CD4-positive, CD25-positive, alpha-beta regulatory T cell (primary cell): ENCODE data around the gene GMPS. TPM values are rescaled to one million over a fixed set of nuclear protein-coding genes. Genes with fewer than 3 reads are reported as not detected.

Source experiments
- ATAC-seq, 2 donors: fragments of 150-1000 bp; cut with Tn5 transposase; one replicate each; pipeline ENCODE4 v1.10.0; 2021; ENCODE audit warnings: low read depth in 2 of 2, moderate number of reproducible peaks in 2 of 2, moderate library complexity in 1 of 2
- DNase-seq, 3 donors: peaks; one replicate each; pipeline versions ENCODE4 v3.0.0 to v3.0.0-alpha.2; 2012 to 2022; ENCODE audit warnings: mixed read lengths in 1 of 3
- H3K27ac ChIP-seq: one replicate; pipeline ENCODE4 v1.7.0; 2013; ENCODE audit warnings: mild to moderate bottlenecking, low read length; ENCODE audit not compliant: insufficient read depth, poor library complexity, severe bottlenecking
- H3K27me3 ChIP-seq: one replicate; pipeline ENCODE4 v1.7.0; 2013; ENCODE audit warnings: low read length; ENCODE audit not compliant: control insufficient read depth, insufficient read depth
- H3K36me3 ChIP-seq: one replicate; pipeline ENCODE4 v1.7.0; 2013; ENCODE audit warnings: mild to moderate bottlenecking, low read length, moderate library complexity; ENCODE audit not compliant: control insufficient read depth, insufficient read depth
- H3K4me1 ChIP-seq: 2 replicates; pipeline ENCODE4 v1.7.0; 2013; ENCODE audit warnings: mild to moderate bottlenecking, low read length; ENCODE audit not compliant: insufficient read depth, control insufficient read depth, poor library complexity, severe bottlenecking
- H3K4me3 ChIP-seq: one replicate; pipeline ENCODE4 v1.7.0; 2013; ENCODE audit warnings: low read depth, mild to moderate bottlenecking, low read length, moderate library complexity
- H3K9me3 ChIP-seq, 2 experiments: 1 replicate in 1 of 2; 2 replicates in 1 of 2; pipeline ENCODE4 v1.7.0; 2013; ENCODE audit warnings: low read length in 2 of 2, mild to moderate bottlenecking in 1 of 2, moderate library complexity in 1 of 2; ENCODE audit not compliant: control insufficient read depth in 2 of 2
- H3K27ac Mint-ChIP-seq, 3 donors: one replicate each; pipeline ENCODE4 v1.8.0; 2020 to 2022; ENCODE audit warnings: mild to moderate bottlenecking in 3 of 3, mixed read lengths in 3 of 3, moderate library complexity in 2 of 3
- H3K27me3 Mint-ChIP-seq: one replicate; pipeline ENCODE4 v1.8.0; 2022; ENCODE audit warnings: mild to moderate bottlenecking, mixed read lengths
- H3K36me3 Mint-ChIP-seq: one replicate; pipeline ENCODE4 v1.8.0; 2020; ENCODE audit warnings: mixed read lengths
- H3K4me1 Mint-ChIP-seq, 4 donors: one replicate each; pipeline ENCODE4 v1.8.0; 2020 to 2022; ENCODE audit warnings: mixed read lengths in 4 of 4, mild to moderate bottlenecking in 1 of 4
- H3K4me3 Mint-ChIP-seq, 4 donors: one replicate each; pipeline ENCODE4 v1.8.0; 2020 to 2022; ENCODE audit warnings: mild to moderate bottlenecking in 4 of 4, mixed read lengths in 4 of 4, moderate library complexity in 3 of 4
- H3K9me3 Mint-ChIP-seq, 7 donors: one replicate each; pipeline ENCODE4 v1.8.0; 2020 to 2022; ENCODE audit warnings: mixed read lengths in 7 of 7, mild to moderate bottlenecking in 3 of 7, moderate library complexity in 2 of 7
- polyA plus RNA-seq, 4 donors: library from polyadenylated mRNA; unstranded; fragments of 300-500 nt; fragmentation: Illumina TruSeq; gene quantifications; one replicate each; pipeline ENCODE4 v1.2.3, GENCODE V29; 2021
- total RNA-seq: library from RNA; stranded (reverse); gene quantifications from one replicate; pipeline ENCODE4 v1.2.3, GENCODE V29; 2022

The GMPS gene
- total and polyA plus RNA-seq, 5 donors from 2014 or later: 40.9 to 82.7 (median 63.9) TPM

- peaks cover 0 to 2% (median 0%) of the 10 kb centered on the region in 7 donors for H3K9me3 Mint-ChIP-seq
These were observed 113.5 kb downstream of the GMPS start for GRCh38 chr3:155983834-155984474.

GRCh38 chr3:155984791-155985417 lies 114.5 kb downstream of the GMPS start:
- Mint-ChIP-seq H3K4me1 (peaks cover 0 to 2% (median 0%) of the 10 kb centered on the region in 4 donors), H3K9me3 (peaks cover 0 to 2% (median 0%) of the 10 kb centered on the region in 7 donors), H3K27ac (no peak overlapping the region), H3K4me3 (no peak overlapping the region), H3K27me3 (peaks cover 11% of the 10 kb centered on the region), H3K36me3 (no peaks in the 10 kb centered on the region)
- Histone ChIP-seq H3K27ac (no peak overlapping the region), H3K27me3 (no peaks in the 10 kb centered on the region), H3K4me1 (no peaks in the 10 kb centered on the region), H3K4me3 (no peak overlapping the region), H3K36me3 (no peaks in the 10 kb centered on the region), H3K9me3 (no peaks in the 10 kb centered on the region)
- DNase-seq (no peak), ATAC-seq (no peak)

More at GRCh38 chr3:155983834-155984474, 113.5 kb downstream of the GMPS start:
- H3K27me3 ChIP-seq: no peaks in the 10 kb centered on the region
- peaks cover 0 to 2% (median 0%) of the 10 kb centered on the region in 4 donors for H3K4me1 Mint-ChIP-seq
- peak overlapping the region in 1 of 4 donors; percentile 8 for H3K4me3 Mint-ChIP-seq
- H3K27me3 Mint-ChIP-seq: peaks cover 11% of the 10 kb centered on the region
- H3K4me1 ChIP-seq: no peaks in the 10 kb centered on the region
- H3K9me3 ChIP-seq: no peaks in the 10 kb centered on the region
- ATAC-seq (no peak), DNase-seq (no peak)
- H3K4me3 ChIP-seq: no peak overlapping the region
- H3K27ac Mint-ChIP-seq: no peak overlapping the region
- no peaks in the 10 kb centered on the region for H3K36me3 ChIP-seq
- H3K36me3 Mint-ChIP-seq: no peaks in the 10 kb centered on the region
- no peak overlapping the region for H3K27ac ChIP-seq

GRCh38 chr3:155989536-155989935 lies 119.1 kb downstream of the GMPS start:
- Histone ChIP-seq H3K36me3 (no peaks in the 10 kb centered on the region), H3K4me1 (no peaks in the 10 kb centered on the region), H3K27me3 (no peaks in the 10 kb centered on the region), H3K27ac (no peak overlapping the region), H3K4me3 (no peak overlapping the region), H3K9me3 (no peaks in the 10 kb centered on the region)
- Mint-ChIP-seq H3K4me1 (peaks cover 0 to 2% (median 0%) of the 10 kb centered on the region in 4 donors), H3K4me3 (no peak overlapping the region), H3K9me3 (peaks cover 0 to 2% (median 0%) of the 10 kb centered on the region in 7 donors), H3K27me3 (peaks cover 10% of the 10 kb centered on the region), H3K27ac (no peak overlapping the region), H3K36me3 (no peaks in the 10 kb centered on the region)
- ATAC-seq (no peak), DNase-seq (no peak)

- no peaks in the 10 kb centered on the region for H3K36me3 Mint-ChIP-seq
- DNase-seq: no peak
- H3K27me3 Mint-ChIP-seq: peaks cover 10% of the 10 kb centered on the region
- Histone ChIP-seq H3K27me3 (peaks cover 2% of the 10 kb centered on the region), H3K27ac (no peak overlapping the region), H3K9me3 (no peaks in the 10 kb centered on the region), H3K4me3 (no peak overlapping the region), H3K36me3 (no peaks in the 10 kb centered on the region), H3K4me1 (no peaks in the 10 kb centered on the region)
- peaks cover 0 to 3% (median 0%) of the 10 kb centered on the region in 7 donors for H3K9me3 Mint-ChIP-seq
- H3K4me1 Mint-ChIP-seq: no peaks in the 10 kb centered on the region
- no peak overlapping the region for H3K4me3 Mint-ChIP-seq
- no peak for ATAC-seq
- H3K27ac Mint-ChIP-seq: no peak overlapping the region
These were observed 120.8 kb downstream of the GMPS start for GRCh38 chr3:155991212-155991611.

- Histone ChIP-seq H3K4me3 (no peak overlapping the region), H3K36me3 (no peaks in the 10 kb centered on the region), H3K27me3 (peaks cover 2% of the 10 kb centered on the region), H3K27ac (no peak overlapping the region), H3K4me1 (no peaks in the 10 kb centered on the region), H3K9me3 (no peaks in the 10 kb centered on the region)
- H3K4me1 Mint-ChIP-seq: no peaks in the 10 kb centered on the region
- H3K36me3 Mint-ChIP-seq: no peaks in the 10 kb centered on the region
- no peak overlapping the region for H3K27ac Mint-ChIP-seq
- DNase-seq (no peak), ATAC-seq (no peak)
- H3K9me3 Mint-ChIP-seq: peaks cover 0 to 3% (median 0%) of the 10 kb centered on the region in 7 donors
- H3K27me3 Mint-ChIP-seq: peaks cover 10% of the 10 kb centered on the region
- H3K4me3 Mint-ChIP-seq: no peak overlapping the region
These were observed 121.4 kb downstream of the GMPS start for GRCh38 chr3:155991847-155992246.

Other genes with a start within 250 kb of the GMPS start
- 0.12 TPM for gene PLCH1, start 125.6 kb upstream of the GMPS start, total RNA-seq
- under 1 TPM in 1 of 4 donors, not detected in 3; 0.05 TPM for gene PLCH1, start 125.6 kb upstream of the GMPS start, polyA plus RNA-seq
- 0.74 TPM for gene C3orf33, start 64.4 kb upstream of the GMPS start, total RNA-seq
- gene C3orf33, start 64.4 kb upstream of the GMPS start, polyA plus RNA-seq: 1 to 10 TPM; 3.0 to 5.0 (median 3.3) TPM
- 18.3 TPM for gene SLC33A1, start 16.2 kb upstream of the GMPS start, total RNA-seq
- 10 to 100 TPM; 16.6 to 20.0 (median 17.8) TPM for gene SLC33A1, start 16.2 kb upstream of the GMPS start, polyA plus RNA-seq
- 0.17 TPM for gene KCNAB1, start 249.9 kb downstream of the GMPS start, total RNA-seq
- under 1 TPM; 0.08 to 0.26 (median 0.18) TPM for gene KCNAB1, start 249.9 kb downstream of the GMPS start, polyA plus RNA-seq